ENCODE data around the gene CEP57L1. TPM values are rescaled to one million over a fixed set of nuclear protein-coding genes. Genes with fewer than 3 reads are reported as not detected.

The CEP57L1 gene
- total and polyA plus RNA-seq, 10 of the 15 experiments (the other 5 are each of a cell fraction or from before 2014, with no cell fraction given) = 12.7 to 30.5 (median 21.9) TPM

- FAIRE-seq = no peak
Observed at GRCh38 chr6:109183109-109183650, 87.9 kb downstream of the CEP57L1 start.

More at GRCh38 chr6:109183109-109183650, 87.9 kb downstream of the CEP57L1 start:
- no peaks in the 10 kb centered on the region for H3K4me1 ChIP-seq (ENCODE audit: control insufficient read depth, insufficient read depth, low read length)
- TF ChIP-seq IKZF1 (conservative IDR thresholded peaks at IDR 0.05) (no peak), SRF (IDR thresholded peaks at IDR 0.05; ENCODE audit: low read depth in 2 of 2, low read length in 2 of 2) (no peak), ZNF274 (IDR thresholded peaks at IDR 0.05; ENCODE audit: insufficient read depth, insufficient read length) (no peak), MXI1 (IDR thresholded peaks at IDR 0.05; ENCODE audit: low read depth, low read length) (no peak), RAD21 (IDR thresholded peaks at IDR 0.05; ENCODE audit: insufficient read depth, low read depth, low read length) (peak; percentile 44), ZNF24 (IDR thresholded peaks at IDR 0.05) (no peak), ZNF207 (IDR thresholded peaks at IDR 0.05; ENCODE audit: borderline replicate concordance) (no peak), MYB (IDR thresholded peaks at IDR 0.05; ENCODE audit: borderline replicate concordance, low read depth, low read length) (no peak), POLR2A (IDR thresholded peaks at IDR 0.05; ENCODE audit: low read depth, low read length) (no peak)
- TF ChIP-seq, protein P1, sequence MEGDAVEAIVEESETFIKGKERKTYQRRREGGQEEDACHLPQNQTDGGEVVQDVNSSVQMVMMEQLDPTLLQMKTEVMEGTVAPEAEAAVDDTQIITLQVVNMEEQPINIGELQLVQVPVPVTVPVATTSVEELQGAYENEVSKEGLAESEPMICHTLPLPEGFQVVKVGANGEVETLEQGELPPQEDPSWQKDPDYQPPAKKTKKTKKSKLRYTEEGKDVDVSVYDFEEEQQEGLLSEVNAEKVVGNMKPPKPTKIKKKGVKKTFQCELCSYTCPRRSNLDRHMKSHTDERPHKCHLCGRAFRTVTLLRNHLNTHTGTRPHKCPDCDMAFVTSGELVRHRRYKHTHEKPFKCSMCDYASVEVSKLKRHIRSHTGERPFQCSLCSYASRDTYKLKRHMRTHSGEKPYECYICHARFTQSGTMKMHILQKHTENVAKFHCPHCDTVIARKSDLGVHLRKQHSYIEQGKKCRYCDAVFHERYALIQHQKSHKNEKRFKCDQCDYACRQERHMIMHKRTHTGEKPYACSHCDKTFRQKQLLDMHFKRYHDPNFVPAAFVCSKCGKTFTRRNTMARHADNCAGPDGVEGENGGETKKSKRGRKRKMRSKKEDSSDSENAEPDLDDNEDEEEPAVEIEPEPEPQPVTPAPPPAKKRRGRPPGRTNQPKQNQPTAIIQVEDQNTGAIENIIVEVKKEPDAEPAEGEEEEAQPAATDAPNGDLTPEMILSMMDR (IDR thresholded peaks at IDR 0.05 in 2 of 3, conservative IDR thresholded peaks at IDR 0.05 in 1 of 3; ENCODE audit: control insufficient read depth in 2 of 3, extremely low read depth in 1 of 3, insufficient read depth in 1 of 3, low read depth in 3 of 3, low read length in 3 of 3) = peak in 2 of 3 experiments; percentile 4 to 26; a peak in 2 of 6 replicates
- ChIA-PET CTCF (interaction anchor here (0.9 to 4.8 kb wide), 7 partner anchors 9 to 259 kb away, joined by 3 to 44 read pairs (median 3); partner anchors contain the start of gene CD164), RAD21 (ENCODE audit: unreplicated experiment) (interaction anchor here (0.7 to 2.7 kb wide), 4 partner anchors 89 to 202 kb away, joined by 3 to 14 read pairs (median 10); partner anchors contain the start of genes CD164 and SESN1), POLR2A (no interaction called here), SMC1A (ENCODE audit: uncharacterized antibody, unreplicated experiment) (interaction anchor here (0.5 to 4.7 kb wide), 7 partner anchors 60 to 930 kb away, joined by 3 to 37 read pairs (median 3); partner anchors contain the start of gene CD164)
- H4K20me1 ChIP-seq (ENCODE audit: control insufficient read depth, insufficient read depth) = no peaks in the 10 kb centered on the region
- H3K79me2 ChIP-seq (ENCODE audit: control insufficient read depth, insufficient read depth, low read length) = no peaks in the 10 kb centered on the region
- no peak overlapping the region for H3K4me2 ChIP-seq (ENCODE audit: control insufficient read depth, insufficient read depth)
- in situ Hi-C loops (cut with MboI) (loop anchor here (5.0 kb wide), 1 partner anchor 199 kb away; the partner anchor contains the start of gene CD164), intact Hi-C loops (cut with micrococcal nuclease; ENCODE audit: unreplicated experiment) (loop anchor here (10.0 kb wide), 1 partner anchor 872 kb away; no protein-coding TSS in a partner anchor)
- H3K36me3 ChIP-seq (ENCODE audit: control insufficient read depth in 2 of 2, insufficient read depth in 2 of 2, low read length in 1 of 2) = no peaks in the 10 kb centered on the region
- H3K27me3 ChIP-seq (replicated peaks in 1 of 2; ENCODE audit: control insufficient read depth in 2 of 2, insufficient read depth in 2 of 2, low read length in 1 of 2) = no peaks in the 10 kb centered on the region; a peak in 1 of 4 replicates
- H3K4me3 ChIP-seq = no peak overlapping the region
- peak; percentile 62 for ATAC-seq
- H3K9ac ChIP-seq (ENCODE audit: control insufficient read depth, insufficient read depth, low read length) = no peak overlapping the region
- DNase-seq (ENCODE audit: low read depth, low spot score) = no peak
- H2AFZ ChIP-seq (ENCODE audit: control insufficient read depth, low read depth, low read length) = no peak overlapping the region
- WGBS (ENCODE audit: insufficient coverage, insufficient replicate concordance, low lambda C conversion rate, missing lambda C conversion rate) = 17% methylated on average over 2 of the region's 2 CpGs
- no peaks in the 10 kb centered on the region for H3K9me3 ChIP-seq (replicated peaks; ENCODE audit: control insufficient read depth, insufficient read depth, low read length)
- H3K27ac ChIP-seq (ENCODE audit: control insufficient read depth, insufficient read depth) = no peak overlapping the region
- no TSS peak for BruUV-seq (replicated peaks)
